SK-N-SH (cell line): ENCODE measurements around the gene RNF157. TPM values are rescaled to one million over a fixed set of nuclear protein-coding genes. Genes with fewer than 3 reads are reported as not detected.
A peak's percentile ranks its signal among the peaks of the same experiment; 100 is the strongest.

Experiments
- CTCF ChIA-PET: fragments of 300-600, 350-600 bp; formaldehyde crosslinking; extraction: SDS; loops from one replicate; lab custom pipeline; 2021; lab: Yijun Ruan, JAX
- POLR2A ChIA-PET: fragments of 350-600 bp; sonication (Branson Sonifier 250); formaldehyde crosslinking; extraction: SDS; loops from one replicate; lab custom pipeline; 2020; ENCODE audit warnings: antibody characterized with exemption, inconsistent platforms; lab: Yijun Ruan, JAX
- DNase-seq: peaks from one replicate; pipeline ENCODE4 v3.0.0; 2012
- H2AFZ ChIP-seq: fragments of 200-600 bp; sonication (generic); 2 replicates; pipeline ENCODE4 v1.8.1; 2016; ENCODE audit warnings: antibody characterized with exemption, mild to moderate bottlenecking, low read depth
- H3F3A ChIP-seq: fragments of 200-600 bp; sonication (generic); replicated peaks from 2 replicates; pipeline ENCODE3; 2016; ENCODE audit warnings: antibody characterized with exemption, mild to moderate bottlenecking; ENCODE audit not compliant: insufficient read depth
- H3K27ac ChIP-seq, 2 experiments: fragments of 200-500 bp in 1 of 2; fragments of 200-600 bp in 1 of 2; sonication (Bioruptor generic) in 1 of 2; sonication (generic), shearing (Covaris generic) in 1 of 2; 2 replicates each; pipeline versions ENCODE4 v1.5.1 to v1.6.1; 2014 to 2016; ENCODE audit warnings: low read depth in 2 of 2, inconsistent platforms in 1 of 2, low read length in 1 of 2, mild to moderate bottlenecking in 1 of 2, mixed read lengths in 1 of 2
- H3K27me3 ChIP-seq: fragments of 200-600 bp; sonication (generic), shearing (Covaris generic); 2 replicates; pipeline ENCODE4 v1.6.1; 2016; ENCODE audit warnings: mixed run types; ENCODE audit not compliant: insufficient read depth
- H3K36me3 ChIP-seq, 2 experiments: fragments of 200-500 bp in 1 of 2; fragments of 200-600 bp in 1 of 2; sonication (Bioruptor generic) in 1 of 2; sonication (generic) in 1 of 2; replicated peaks in 1 of 2; 2 replicates each; pipeline versions ENCODE3 to v1.5.1; 2014 to 2016; ENCODE audit warnings: low read length in 1 of 2, mild to moderate bottlenecking in 1 of 2; ENCODE audit not compliant: insufficient read depth in 2 of 2, control insufficient read depth in 1 of 2
- H3K4me1 ChIP-seq, 2 experiments: fragments of 200-500 bp in 1 of 2; fragments of 200-600 bp in 1 of 2; sonication (Bioruptor generic) in 1 of 2; sonication (generic), shearing (Covaris generic) in 1 of 2; 2 replicates each; pipeline versions ENCODE4 v1.5.1 to v1.6.1; 2014 to 2016; ENCODE audit warnings: low read depth in 1 of 2, low read length in 1 of 2, mixed run types in 1 of 2; ENCODE audit not compliant: insufficient read depth in 2 of 2, control insufficient read depth in 1 of 2
- H3K4me2 ChIP-seq: fragments of 200-600 bp; sonication (generic), shearing (Covaris generic); 2 replicates; pipeline ENCODE4 v1.6.1; 2017; ENCODE audit warnings: mixed run types
- H3K4me3 ChIP-seq, 2 experiments: fragments of 200-500 bp in 1 of 2; fragments of 200-600 bp in 1 of 2; sonication (Bioruptor generic) in 1 of 2; sonication (generic), shearing (Covaris generic) in 1 of 2; 2 replicates each; pipeline versions ENCODE4 v1.5.1 to v1.8.1; 2014 to 2016; ENCODE audit warnings: low read depth in 2 of 2, inconsistent platforms in 1 of 2, low read length in 1 of 2, mild to moderate bottlenecking in 1 of 2, mixed read lengths in 1 of 2, moderate library complexity in 1 of 2
- H3K79me2 ChIP-seq: fragments of 200-600 bp; sonication (generic); 2 replicates; pipeline ENCODE4 v1.8.1; 2017; ENCODE audit warnings: mild to moderate bottlenecking; ENCODE audit not compliant: insufficient read depth
- H3K9ac ChIP-seq: fragments of 200-600 bp; sonication (generic); 2 replicates; pipeline ENCODE4 v1.6.1; 2017; ENCODE audit warnings: mixed run types
- H3K9me2 ChIP-seq: fragments of 200-600 bp; sonication (generic); 2 replicates; pipeline ENCODE4 v1.6.1; 2017; ENCODE audit warnings: mixed run types
- H3K9me3 ChIP-seq: fragments of 200-600 bp; sonication (generic); 2 replicates; pipeline ENCODE4 v1.6.1; 2017; ENCODE audit warnings: mixed run types, mild to moderate bottlenecking, moderate library complexity
- H4K20me1 ChIP-seq: fragments of 200-600 bp; sonication (generic); 2 replicates; pipeline ENCODE4 v1.6.1; 2017; ENCODE audit warnings: mild to moderate bottlenecking, mixed run types; ENCODE audit not compliant: insufficient read depth
- ELF1 ChIP-seq: IDR thresholded peaks from 2 replicates; pipeline ENCODE4 v1.4.0; 2012
- FOXM1 ChIP-seq: IDR thresholded peaks from 2 replicates; pipeline ENCODE4 v1.4.0; 2012; ENCODE audit warnings: low read depth, mild to moderate bottlenecking
- GABPA ChIP-seq: IDR thresholded peaks from 2 replicates; pipeline ENCODE4 v1.4.0; 2012; ENCODE audit warnings: low read depth, mild to moderate bottlenecking
- MEF2A ChIP-seq: IDR thresholded peaks from 2 replicates; pipeline ENCODE4 v1.4.0; 2012; ENCODE audit warnings: low read depth, borderline replicate concordance
- MXI1 ChIP-seq: IDR thresholded peaks from 2 replicates; pipeline ENCODE4 v1.6.1; 2012; ENCODE audit warnings: mild to moderate bottlenecking, low read depth, low read length, improper control_type of control experiment
- NRF1 ChIP-seq: IDR thresholded peaks from 2 replicates; pipeline ENCODE4 v1.6.1; 2012; ENCODE audit warnings: low read depth, mild to moderate bottlenecking, low read length
- RCOR1 ChIP-seq: fragments of 150-350 bp; IDR thresholded peaks from 2 replicates; pipeline ENCODE4 v1.6.1; 2017; ENCODE audit warnings: antibody characterized with exemption, low read length
- SMC3 ChIP-seq: IDR thresholded peaks from 2 replicates; pipeline ENCODE4 v1.6.1; 2012; ENCODE audit warnings: low read depth, low read length, improper control_type of control experiment
- TAF1 ChIP-seq: IDR thresholded peaks from 2 replicates; pipeline ENCODE4 v1.6.1; 2012; ENCODE audit warnings: low read depth, mild to moderate bottlenecking, low read length, moderate library complexity, borderline replicate concordance
- YY1 ChIP-seq: IDR thresholded peaks from 2 replicates; pipeline ENCODE4 v1.4.0; 2012; ENCODE audit warnings: low read depth, mild to moderate bottlenecking
- WGBS: methylation state at CpG from one replicate; pipeline ENCODE4 v1.1.6; 2017; ENCODE audit warnings: low lambda C conversion rate; 5-methylcytosine and 5-hydroxymethylcytosine counted together
- polyA plus RNA-seq, 3 experiments: library from polyadenylated mRNA; depleted of rRNA; stranded (reverse); fragments of >200 nt; gene quantifications; 2 replicates each; pipeline ENCODE4 v1.2.3, GENCODE V29; 2012
- TF ChIP-seq, protein P1 (sequence below): fragments of 200-600 bp; sonication (generic); IDR thresholded peaks from 2 replicates; pipeline ENCODE4 v1.6.1; 2017; ENCODE audit warnings: antibody characterized with exemption, mild to moderate bottlenecking, moderate library complexity
- TF ChIP-seq, protein P2 (sequence below): fragments of 150-350 bp; IDR thresholded peaks from 2 replicates; pipeline ENCODE4 v1.6.1; 2016; ENCODE audit warnings: mild to moderate bottlenecking, low read depth, low read length
- TF ChIP-seq, protein P3 (sequence below): IDR thresholded peaks from 2 replicates; pipeline ENCODE4 v1.4.0; 2012; ENCODE audit warnings: low read depth
- TF ChIP-seq, protein P4 (sequence below): IDR thresholded peaks from 2 replicates; pipeline ENCODE4 v1.4.0; 2012; ENCODE audit warnings: low read depth, borderline replicate concordance

RNF157 gene
- polyA plus RNA-seq, 1 of the 3 experiments (the other 2 are of a cell fraction): 5.2 TPM

DNA sequence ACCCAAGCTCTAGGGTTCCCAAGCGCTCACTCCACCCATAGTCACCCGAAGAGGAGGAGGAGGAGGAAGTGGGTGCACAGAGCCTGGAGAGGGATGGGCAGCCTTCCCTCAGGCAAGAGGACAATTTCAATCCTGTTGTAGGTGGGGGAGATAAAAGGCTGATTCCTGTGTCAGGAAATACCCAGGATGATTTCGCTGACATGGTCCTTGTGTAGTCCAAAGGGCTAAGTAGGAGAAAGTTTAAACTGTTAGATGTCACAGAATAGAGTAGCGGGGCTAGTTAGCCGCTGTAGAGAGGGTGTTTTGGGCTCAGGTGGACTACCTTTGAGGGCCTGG is 135.4 kb downstream of the RNF157 start:
- Histone ChIP-seq H4K20me1 (no peaks in the 10 kb centered on the region), H3K9me2 (no peaks in the 10 kb centered on the region), H3K4me1 (peaks cover 3 to 15% of the 10 kb centered on the region in 2 experiments; a peak in 2 of 4 replicates), H3F3A (peaks cover 12% of the 10 kb centered on the region), H3K27ac (no peak overlapping the region), H3K9me3 (no peaks in the 10 kb centered on the region), H3K4me2 (no peak overlapping the region), H2AFZ (no peak overlapping the region), H3K27me3 (no peaks in the 10 kb centered on the region; the same call in 1 of the 2 replicates), H3K4me3 (no peak overlapping the region), H3K9ac (no peak overlapping the region), H3K36me3 (peaks cover 15 to 28% of the 10 kb centered on the region in 2 experiments), H3K79me2 (peaks cover 27% of the 10 kb centered on the region)
- ChIA-PET CTCF (interaction anchor here (1.0 to 7.3 kb wide), 7 partner anchors 15 to 293 kb away, joined by 3 to 53 read pairs (median 4); no protein-coding TSS in a partner anchor), POLR2A (interaction anchor here (1.0 to 1.6 kb wide), 3 partner anchors 12 to 78 kb away, joined by 3 to 7 read pairs (median 3); no protein-coding TSS in a partner anchor)
- no peak for TF ChIP-seq RCOR1
- DNase-seq: no peak
- 80% methylated on average over 5 of the region's 5 CpGs for WGBS

DNA sequence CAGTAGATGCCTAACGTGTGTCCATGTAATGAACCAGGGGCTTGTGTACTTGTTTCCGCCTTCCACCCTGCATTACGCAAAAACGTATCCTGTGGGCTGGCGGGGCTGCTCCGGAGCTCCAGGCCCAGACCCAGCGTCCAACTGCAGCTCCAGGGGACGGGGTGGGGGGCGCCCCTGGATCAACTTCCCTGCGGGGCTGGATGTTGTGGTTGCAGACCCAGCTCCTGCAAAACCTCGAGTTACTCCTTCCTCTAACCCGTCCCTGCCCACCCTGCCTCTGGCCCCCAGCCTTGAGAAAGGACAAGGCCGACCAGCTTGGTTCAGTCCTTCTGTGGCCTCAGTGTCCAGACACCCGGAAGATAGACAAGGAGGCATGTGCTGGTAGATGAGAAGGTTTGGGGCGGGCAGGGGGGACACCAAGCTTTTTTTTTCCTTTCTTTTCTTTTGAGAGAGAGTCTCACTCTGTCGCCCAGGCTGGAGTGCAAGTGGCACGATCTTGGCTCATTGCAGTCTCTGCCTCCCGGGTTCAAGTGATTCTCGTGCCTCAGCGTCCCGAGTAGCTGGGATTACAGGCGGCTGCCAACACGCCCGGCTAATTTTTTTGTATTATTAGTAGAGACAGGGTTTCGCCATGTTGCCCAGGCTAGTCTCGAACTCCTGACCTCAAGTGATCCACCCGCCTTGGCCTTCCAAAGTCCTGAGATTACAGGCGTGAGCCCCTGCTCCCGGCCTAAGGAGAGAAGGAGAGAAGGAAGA is 136.0 kb downstream of the RNF157 start:
- POLR2A ChIA-PET: interaction anchor here (1.0 to 1.6 kb wide), 3 partner anchors 11 to 79 kb away, joined by 3 to 7 read pairs (median 3); no protein-coding TSS in a partner anchor
- WGBS: 87% methylated on average over 28 of the region's 29 CpGs

DNA sequence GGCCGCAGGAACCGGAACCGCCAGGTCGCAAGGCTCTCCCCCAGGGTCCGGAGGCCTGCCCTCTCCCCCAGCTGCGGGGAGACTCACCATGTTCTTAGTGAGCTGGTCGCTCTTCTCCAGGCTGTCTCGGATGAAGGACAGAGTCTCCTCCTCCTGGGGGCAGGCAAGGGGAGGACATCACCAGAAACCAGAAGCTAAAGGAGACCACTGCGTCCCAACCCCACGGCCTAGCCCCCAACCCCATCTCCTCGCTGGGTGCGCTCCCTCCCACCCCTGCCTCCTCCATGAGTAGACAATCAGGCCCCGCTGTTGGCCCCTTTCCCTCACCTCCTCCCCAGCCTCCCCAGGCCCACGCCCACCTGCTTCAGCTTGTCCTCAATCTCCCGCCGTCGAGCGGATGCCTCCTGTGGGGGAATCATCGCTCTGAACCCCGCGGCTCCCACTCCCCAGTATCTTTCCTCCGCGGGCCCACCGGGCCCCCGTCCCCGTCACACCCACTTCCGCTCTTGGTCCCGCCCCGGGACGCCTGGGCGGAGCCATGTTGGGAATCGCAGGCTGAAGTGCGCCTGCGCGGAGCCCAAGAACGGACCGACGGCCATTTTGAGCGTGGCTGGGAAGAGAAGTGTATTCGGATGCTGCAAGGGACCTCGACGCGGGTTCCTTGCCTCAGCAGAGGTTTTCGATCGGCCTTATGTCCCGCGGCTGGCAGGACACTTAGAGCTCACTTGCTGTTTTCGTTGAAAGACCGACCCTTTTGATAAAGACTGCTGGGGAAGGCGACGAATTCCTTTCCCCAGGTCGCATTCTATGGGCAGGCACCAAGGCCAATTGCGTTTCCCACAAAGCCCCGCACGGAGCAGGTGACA is 136.8 kb downstream of the RNF157 start, which contains the start of gene EXOC7:
TSS of gene EXOC7 (minus strand) at position 514 of the 866 bp plus-strand sequence. CDS start at position 419, 95 bp downstream.
- Histone ChIP-seq H3K27me3 (no peaks in the 10 kb centered on the region), H3K4me3 (peak within 1 kb of the TSS; percentile 68 to 95), H2AFZ (peak within 1 kb of the TSS; percentile 94), H3K79me2 (peaks cover 27% of the 10 kb centered on the region), H3K27ac (peak within 1 kb of the TSS; percentile 71 to 87), H3K9me3 (no peaks in the 10 kb centered on the region), H3K4me2 (peak within 1 kb of the TSS; percentile 98), H3K9ac (peak within 1 kb of the TSS; percentile 86), H3F3A (peaks cover 12% of the 10 kb centered on the region), H3K36me3 (peaks cover 18 to 41% of the 10 kb centered on the region in 2 experiments), H4K20me1 (no peaks in the 10 kb centered on the region), H3K4me1 (peaks cover 3 to 15% of the 10 kb centered on the region in 2 experiments; a peak in 2 of 4 replicates), H3K9me2 (no peaks in the 10 kb centered on the region)
- WGBS: 7% methylated on average over 46 of the region's 55 CpGs
- POLR2A ChIA-PET: interaction anchor here (0.6 to 1.6 kb wide), 10 partner anchors 11 to 331 kb away, joined by 3 to 7 read pairs (median 3); no protein-coding TSS in a partner anchor
- CTCF ChIA-PET: interaction anchor here (0.6 to 7.3 kb wide), 18 partner anchors 10 to 301 kb away, joined by 3 to 53 read pairs (median 4); partner anchors contain the start of genes MRPL38 and ZACN
- peak; percentile 100 for DNase-seq
- TF ChIP-seq MXI1 (0 out of 2 replicates have a peak, but pooled peaks have one; percentile 56), TAF1 (peak; percentile 85), SMC3 (no peak), GABPA (peak; percentile 79), ELF1 (peak; percentile 67), NRF1 (peak; percentile 75), YY1 (peak; percentile 97)
- TF ChIP-seq, protein P1, sequence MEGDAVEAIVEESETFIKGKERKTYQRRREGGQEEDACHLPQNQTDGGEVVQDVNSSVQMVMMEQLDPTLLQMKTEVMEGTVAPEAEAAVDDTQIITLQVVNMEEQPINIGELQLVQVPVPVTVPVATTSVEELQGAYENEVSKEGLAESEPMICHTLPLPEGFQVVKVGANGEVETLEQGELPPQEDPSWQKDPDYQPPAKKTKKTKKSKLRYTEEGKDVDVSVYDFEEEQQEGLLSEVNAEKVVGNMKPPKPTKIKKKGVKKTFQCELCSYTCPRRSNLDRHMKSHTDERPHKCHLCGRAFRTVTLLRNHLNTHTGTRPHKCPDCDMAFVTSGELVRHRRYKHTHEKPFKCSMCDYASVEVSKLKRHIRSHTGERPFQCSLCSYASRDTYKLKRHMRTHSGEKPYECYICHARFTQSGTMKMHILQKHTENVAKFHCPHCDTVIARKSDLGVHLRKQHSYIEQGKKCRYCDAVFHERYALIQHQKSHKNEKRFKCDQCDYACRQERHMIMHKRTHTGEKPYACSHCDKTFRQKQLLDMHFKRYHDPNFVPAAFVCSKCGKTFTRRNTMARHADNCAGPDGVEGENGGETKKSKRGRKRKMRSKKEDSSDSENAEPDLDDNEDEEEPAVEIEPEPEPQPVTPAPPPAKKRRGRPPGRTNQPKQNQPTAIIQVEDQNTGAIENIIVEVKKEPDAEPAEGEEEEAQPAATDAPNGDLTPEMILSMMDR: peak; percentile 13; the same call in 1 of the 2 replicates
- TF ChIP-seq, protein P2, sequence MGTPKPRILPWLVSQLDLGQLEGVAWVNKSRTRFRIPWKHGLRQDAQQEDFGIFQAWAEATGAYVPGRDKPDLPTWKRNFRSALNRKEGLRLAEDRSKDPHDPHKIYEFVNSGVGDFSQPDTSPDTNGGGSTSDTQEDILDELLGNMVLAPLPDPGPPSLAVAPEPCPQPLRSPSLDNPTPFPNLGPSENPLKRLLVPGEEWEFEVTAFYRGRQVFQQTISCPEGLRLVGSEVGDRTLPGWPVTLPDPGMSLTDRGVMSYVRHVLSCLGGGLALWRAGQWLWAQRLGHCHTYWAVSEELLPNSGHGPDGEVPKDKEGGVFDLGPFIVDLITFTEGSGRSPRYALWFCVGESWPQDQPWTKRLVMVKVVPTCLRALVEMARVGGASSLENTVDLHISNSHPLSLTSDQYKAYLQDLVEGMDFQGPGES: no peak
- TF ChIP-seq, protein P3, sequence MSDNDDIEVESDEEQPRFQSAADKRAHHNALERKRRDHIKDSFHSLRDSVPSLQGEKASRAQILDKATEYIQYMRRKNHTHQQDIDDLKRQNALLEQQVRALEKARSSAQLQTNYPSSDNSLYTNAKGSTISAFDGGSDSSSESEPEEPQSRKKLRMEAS: peak; percentile 92
- TF ChIP-seq, protein P4, sequence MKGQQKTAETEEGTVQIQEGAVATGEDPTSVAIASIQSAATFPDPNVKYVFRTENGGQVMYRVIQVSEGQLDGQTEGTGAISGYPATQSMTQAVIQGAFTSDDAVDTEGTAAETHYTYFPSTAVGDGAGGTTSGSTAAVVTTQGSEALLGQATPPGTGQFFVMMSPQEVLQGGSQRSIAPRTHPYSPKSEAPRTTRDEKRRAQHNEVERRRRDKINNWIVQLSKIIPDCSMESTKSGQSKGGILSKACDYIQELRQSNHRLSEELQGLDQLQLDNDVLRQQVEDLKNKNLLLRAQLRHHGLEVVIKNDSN: no peak

More for the DNA sequence above, 136.0 kb downstream of the RNF157 start:
- CTCF ChIA-PET: interaction anchor here (0.6 to 7.3 kb wide), 15 partner anchors 11 to 300 kb away, joined by 3 to 53 read pairs (median 4); partner anchors contain the start of genes MRPL38 and ZACN
- peak overlapping the region; percentile 86 for H3K9ac ChIP-seq
- peaks cover 3 to 15% of the 10 kb centered on the region in 2 experiments; a peak in 2 of 4 replicates for H3K4me1 ChIP-seq
- DNase-seq: no peak
- H3K27me3 ChIP-seq: no peaks in the 10 kb centered on the region
- peak overlapping the region; percentile 94 for H2AFZ ChIP-seq
- no peaks in the 10 kb centered on the region for H4K20me1 ChIP-seq
- peak overlapping the region; percentile 98 for H3K4me2 ChIP-seq
- H3K79me2 ChIP-seq: peaks cover 27% of the 10 kb centered on the region
- H3K27ac ChIP-seq: peak overlapping the region; percentile 71 to 87
- no peaks in the 10 kb centered on the region for H3K9me3 ChIP-seq
- TF ChIP-seq TAF1: no peak
- TF ChIP-seq FOXM1: no peak
- no peak for TF ChIP-seq MEF2A
- peaks cover 18 to 34% of the 10 kb centered on the region in 2 experiments for H3K36me3 ChIP-seq
- peak overlapping the region; percentile 68 to 95 for H3K4me3 ChIP-seq
- peaks cover 12% of the 10 kb centered on the region for H3F3A ChIP-seq
- no peaks in the 10 kb centered on the region for H3K9me2 ChIP-seq
